ENCODE measurements around the gene RALGAPA2.

RALGAPA2 gene

GRCh38 chr20:20628314-20628713 lies 84.1 kb downstream of the RALGAPA2 start:
- no peak for DNase-seq

- DNase-seq = no peak
Observed at GRCh38 chr20:20627471-20627870, 85.0 kb downstream of the RALGAPA2 start.

- no peak for DNase-seq
Observed at GRCh38 chr20:20624914-20625313, 87.5 kb downstream of the RALGAPA2 start.

- no peak for DNase-seq
Observed at GRCh38 chr20:20621195-20621594, 91.2 kb downstream of the RALGAPA2 start.

GRCh38 chr20:20614391-20614790 lies 98.1 kb downstream of the RALGAPA2 start:
- no peak for DNase-seq

- DNase-seq = no peak
Observed at GRCh38 chr20:20612251-20612650, 100.2 kb downstream of the RALGAPA2 start.

- no peak for DNase-seq
Observed at GRCh38 chr20:20611167-20611566, 101.3 kb downstream of the RALGAPA2 start.

GRCh38 chr20:20609522-20609921 lies 102.9 kb downstream of the RALGAPA2 start:
- DNase-seq = peak in 1 of 14 donors; percentile 48

- no peak for DNase-seq
Observed at GRCh38 chr20:20608641-20609040, 103.8 kb downstream of the RALGAPA2 start.

- no peak for DNase-seq
Observed at GRCh38 chr20:20608041-20608440, 104.4 kb downstream of the RALGAPA2 start.

- no peak for DNase-seq
Observed at GRCh38 chr20:20606881-20607280, 105.6 kb downstream of the RALGAPA2 start.

GRCh38 chr20:20606050-20606449 lies 106.4 kb downstream of the RALGAPA2 start:
- DNase-seq = no peak

- DNase-seq = no peak
Observed at GRCh38 chr20:20604907-20605306, 107.5 kb downstream of the RALGAPA2 start.

- no peak for DNase-seq
Observed at GRCh38 chr20:20604357-20604756, 108.1 kb downstream of the RALGAPA2 start.

- no peak for DNase-seq
Observed at GRCh38 chr20:20603339-20603990, 109.0 kb downstream of the RALGAPA2 start.

GRCh38 chr20:20597966-20598365 lies 114.5 kb downstream of the RALGAPA2 start:
- no peak for DNase-seq

- DNase-seq = peak in 1 of 14 donors; percentile 69
Observed at GRCh38 chr20:20594171-20594530, 118.3 kb downstream of the RALGAPA2 start.

GRCh38 chr20:20593447-20594170 lies 118.8 kb downstream of the RALGAPA2 start:
- peak in 8 of 14 donors; percentile 6 to 93 (median 14) for DNase-seq

- no peak for DNase-seq
Observed at GRCh38 chr20:20585146-20585545, 127.3 kb downstream of the RALGAPA2 start.

- no peak for DNase-seq
Observed at GRCh38 chr20:20582734-20583133, 129.7 kb downstream of the RALGAPA2 start.

GRCh38 chr20:20580139-20580538 lies 132.3 kb downstream of the RALGAPA2 start:
- no peak for DNase-seq

GRCh38 chr20:20578838-20579237 lies 133.6 kb downstream of the RALGAPA2 start:
- no peak for DNase-seq

GRCh38 chr20:20573797-20574196 lies 138.6 kb downstream of the RALGAPA2 start:
- DNase-seq = no peak

GRCh38 chr20:20571068-20571780 lies 141.2 kb downstream of the RALGAPA2 start:
- DNase-seq = peak in 1 of 14 donors; percentile 23
